IPS-15b (cell line): ENCODE results near the gene TSPAN2.
"Not testable (repeated sequence)": the region's sequence is repeated elsewhere in the genome, so short reads cannot be mapped to it uniquely, and the experiment has no call there.

ENCODE experiments used
- H3K27me3 ChIP-seq: one replicate; pipeline ENCODE4 v1.6.1; 2013; ENCODE audit warnings: low read length; ENCODE audit not compliant: control insufficient read depth, insufficient read depth
- H3K36me3 ChIP-seq: one replicate; pipeline ENCODE4 v1.6.1; 2013; ENCODE audit warnings: low read length; ENCODE audit not compliant: control insufficient read depth, insufficient read depth
- H3K4me1 ChIP-seq: one replicate; pipeline ENCODE4 v1.6.1; 2013; ENCODE audit warnings: mild to moderate bottlenecking, low read length; ENCODE audit not compliant: control insufficient read depth, insufficient read depth
- H3K4me3 ChIP-seq: one replicate; pipeline ENCODE4 v1.5.1; 2013; ENCODE audit warnings: low read depth, low read length
- H3K9ac ChIP-seq: one replicate; pipeline ENCODE4 v1.6.1; 2013; ENCODE audit warnings: low read depth, mild to moderate bottlenecking, low read length
- H3K9me3 ChIP-seq: one replicate; pipeline ENCODE4 v1.6.1; 2013; ENCODE audit warnings: mild to moderate bottlenecking, low read length; ENCODE audit not compliant: control insufficient read depth, insufficient read depth

Gene TSPAN2

GRCh38 chr1:115019549-115019948, 69.8 kb downstream of the TSPAN2 start:
- not testable (repeated sequence) for H3K9ac ChIP-seq, H3K9me3 ChIP-seq, H3K4me3 ChIP-seq

GRCh38 chr1:115013792-115014191, 75.5 kb downstream of the TSPAN2 start:
- Histone ChIP-seq H3K9me3 (no peaks in the 10 kb centered on the region), H3K27me3 (no peaks in the 10 kb centered on the region), H3K9ac (no peak overlapping the region), H3K4me1 (no peaks in the 10 kb centered on the region), H3K36me3 (no peaks in the 10 kb centered on the region), H3K4me3 (no peak overlapping the region)

More at GRCh38 chr1:115019549-115019948, 69.8 kb downstream of the TSPAN2 start:
- not testable (repeated sequence) for H3K27me3 ChIP-seq, H3K36me3 ChIP-seq, H3K4me1 ChIP-seq

- Histone ChIP-seq H3K4me3 (no peak overlapping the region), H3K9ac (no peak overlapping the region), H3K27me3 (no peaks in the 10 kb centered on the region), H3K9me3 (no peaks in the 10 kb centered on the region), H3K36me3 (no peaks in the 10 kb centered on the region), H3K4me1 (no peaks in the 10 kb centered on the region)
Observed at GRCh38 chr1:115012434-115012833, 76.9 kb downstream of the TSPAN2 start.

GRCh38 chr1:115012006-115012405, 77.3 kb downstream of the TSPAN2 start:
- Histone ChIP-seq H3K36me3 (no peaks in the 10 kb centered on the region), H3K4me3 (no peak overlapping the region), H3K9ac (no peak overlapping the region), H3K27me3 (no peaks in the 10 kb centered on the region), H3K4me1 (no peaks in the 10 kb centered on the region), H3K9me3 (no peaks in the 10 kb centered on the region)

- Histone ChIP-seq H3K9ac (no peak overlapping the region), H3K27me3 (no peaks in the 10 kb centered on the region), H3K4me1 (no peaks in the 10 kb centered on the region)
Observed at GRCh38 chr1:115006191-115006590, 83.1 kb downstream of the TSPAN2 start.

More at GRCh38 chr1:115006191-115006590, 83.1 kb downstream of the TSPAN2 start:
- no peaks in the 10 kb centered on the region for H3K36me3 ChIP-seq
- H3K9me3 ChIP-seq, result no peaks in the 10 kb centered on the region
- H3K4me3 ChIP-seq, result no peak overlapping the region
